GM21576 (cell line): Measurements from ENCODE around the gene BRIP1.

ENCODE experiments used
- ATAC-seq: cut with Tn5 transposase; IDR thresholded peaks from one replicate; pipeline ENCODE4 v1.9.1; 2021; ENCODE audit warnings: mild to moderate bottlenecking, moderate library complexity; ENCODE audit not compliant: unreplicated experiment

BRIP1 gene

DNA sequence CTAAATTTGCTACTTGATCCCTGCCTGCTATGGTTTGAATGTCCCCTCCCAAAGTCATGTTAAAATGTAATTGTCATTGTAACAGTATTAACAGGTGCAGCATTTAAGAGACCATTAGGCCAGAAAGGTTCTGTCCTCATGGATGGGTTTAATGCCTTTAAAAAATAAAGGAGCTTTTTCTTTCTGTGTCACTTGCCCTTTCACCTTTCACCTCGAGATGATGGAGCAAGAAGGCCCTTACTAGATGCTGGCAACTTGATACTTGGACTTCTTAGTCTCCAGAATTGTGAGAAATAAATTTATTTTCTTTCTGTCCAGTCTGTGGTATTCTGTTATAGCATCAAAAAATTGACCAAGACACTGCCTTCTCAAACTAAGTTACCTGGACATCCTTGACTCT, 98.5 kb downstream of the BRIP1 start:
- no peak for ATAC-seq

DNA sequence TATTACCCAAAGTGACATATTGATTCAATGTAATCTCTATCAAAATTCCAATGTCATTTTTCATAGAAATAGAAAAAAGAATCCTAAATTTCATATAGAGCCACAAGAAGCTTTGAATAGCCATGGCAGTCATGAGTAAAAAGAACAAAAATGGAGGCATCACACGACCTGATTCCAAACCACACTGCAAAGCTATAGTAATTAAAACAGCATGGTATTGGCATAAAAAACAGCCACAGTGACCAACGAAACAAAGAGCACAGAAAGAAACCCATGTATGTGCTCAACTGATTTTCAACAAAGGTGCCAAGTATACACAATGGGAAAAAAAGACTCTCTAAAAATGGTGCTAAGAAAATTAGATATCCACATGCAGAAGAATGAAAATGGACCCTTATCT, 101.5 kb downstream of the BRIP1 start:
- ATAC-seq = no peak

DNA sequence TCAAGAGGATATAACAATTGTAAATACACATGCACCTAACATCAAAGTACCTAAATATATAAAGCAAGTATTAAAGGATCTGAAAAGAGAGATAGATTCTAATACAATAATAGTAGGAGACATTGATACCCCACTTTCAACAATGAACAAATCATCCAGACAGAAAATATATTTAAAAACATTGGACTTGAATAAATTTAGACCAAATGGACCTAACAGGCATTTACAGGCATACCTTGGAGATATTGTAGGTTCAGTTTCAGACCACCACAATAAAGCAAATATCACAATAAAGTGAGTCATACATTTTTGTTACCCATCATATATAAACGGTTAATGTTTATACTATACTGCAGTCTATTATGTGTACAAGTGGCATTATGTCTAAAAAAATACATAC, 104.0 kb downstream of the BRIP1 start:
- no peak for ATAC-seq

GRCh38 chr17:61758430-61758829, 104.9 kb downstream of the BRIP1 start:
- no peak for ATAC-seq

DNA sequence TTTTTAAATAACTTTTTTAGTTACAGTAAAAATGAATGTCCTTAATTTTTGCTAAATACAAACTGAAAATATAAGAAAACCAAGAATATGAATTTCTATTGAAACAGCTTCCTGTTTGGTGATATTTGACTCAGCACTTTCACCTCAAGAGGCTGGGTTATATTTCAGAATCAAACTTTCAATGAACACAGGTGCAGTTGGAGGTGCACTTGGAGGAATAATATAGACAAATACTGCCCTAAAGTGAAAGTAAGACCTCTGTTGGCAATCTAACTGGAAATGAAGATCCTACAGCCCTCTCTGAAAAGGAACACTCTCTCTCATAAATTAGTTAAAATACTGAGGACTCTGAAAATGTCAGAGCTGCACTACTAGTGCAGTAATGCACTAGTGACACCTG, 106.2 kb downstream of the BRIP1 start:
- ATAC-seq = peak; percentile 85

- no peak for ATAC-seq
These were observed 106.8 kb downstream of the BRIP1 start for GRCh38 chr17:61756561-61756960.

DNA sequence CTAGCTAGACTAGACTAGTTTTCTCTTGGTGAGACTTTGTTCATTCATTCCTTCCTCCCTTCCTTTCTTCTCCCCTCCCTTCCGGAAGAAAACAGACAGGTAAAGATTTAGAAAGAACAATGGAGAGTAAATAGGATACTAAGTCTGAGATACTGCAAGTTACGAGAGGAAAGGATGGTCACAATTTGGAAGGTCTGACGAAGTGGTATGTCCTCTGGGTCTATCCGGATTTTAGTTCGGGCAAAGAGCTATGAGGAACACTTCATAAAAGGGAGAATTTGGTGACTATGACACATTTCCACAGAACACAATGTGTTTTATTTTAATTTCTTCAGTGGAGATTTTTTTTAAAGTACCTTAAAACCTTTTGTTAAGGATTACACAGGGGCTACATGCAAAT, 107.7 kb downstream of the BRIP1 start:
- ATAC-seq = no peak

GRCh38 chr17:61755078-61755477, 108.2 kb downstream of the BRIP1 start:
- ATAC-seq = no peak

DNA sequence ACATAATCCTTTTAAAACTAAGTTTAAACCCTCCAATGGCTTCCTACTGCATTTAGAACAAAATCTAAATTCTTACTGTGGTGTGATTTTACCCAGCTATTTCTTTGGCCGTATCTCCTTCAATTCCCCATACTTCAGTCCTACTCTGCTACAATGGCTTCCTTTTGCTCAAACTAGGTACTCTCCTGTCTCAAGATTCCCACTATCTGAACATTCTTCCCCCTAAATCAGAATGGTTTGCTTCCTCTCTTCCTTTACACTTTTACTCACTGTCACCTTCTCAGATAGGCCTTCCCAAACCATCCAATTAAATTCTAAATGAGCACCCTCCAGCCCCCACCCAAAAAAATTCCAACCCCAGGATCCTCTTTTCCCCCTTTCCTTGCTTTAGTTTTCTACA, 109.2 kb downstream of the BRIP1 start:
- no peak for ATAC-seq

DNA sequence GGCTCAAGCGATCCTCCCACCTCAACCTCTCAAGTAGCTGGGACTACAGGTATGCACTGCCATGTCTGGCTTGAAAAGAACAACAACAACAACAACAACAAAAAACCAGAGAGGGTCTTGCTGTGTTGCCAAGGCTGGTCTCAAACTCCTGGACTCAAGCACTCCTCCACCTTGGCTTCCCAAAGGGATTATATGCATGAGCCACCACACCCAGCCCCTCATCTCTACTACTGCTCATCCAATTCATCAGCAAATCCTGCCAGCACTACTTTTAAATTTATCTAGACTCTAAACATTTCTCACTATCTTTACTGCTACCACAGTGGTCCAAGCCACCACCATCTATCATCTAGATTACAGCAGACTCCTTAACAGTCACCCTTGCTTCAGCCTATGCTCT, 109.6 kb downstream of the BRIP1 start:
- ATAC-seq = no peak

- peak; percentile 93 for ATAC-seq
These were observed 112.7 kb downstream of the BRIP1 start for GRCh38 chr17:61750656-61751055.

- no peak for ATAC-seq
These were observed 113.4 kb downstream of the BRIP1 start for GRCh38 chr17:61749823-61750404.

- ATAC-seq = no peak
These were observed 116.9 kb downstream of the BRIP1 start for GRCh38 chr17:61746248-61746985.

GRCh38 chr17:61744804-61745203, 118.5 kb downstream of the BRIP1 start:
- no peak for ATAC-seq

- ATAC-seq = no peak
These were observed 119.1 kb downstream of the BRIP1 start for GRCh38 chr17:61744252-61744651.

DNA sequence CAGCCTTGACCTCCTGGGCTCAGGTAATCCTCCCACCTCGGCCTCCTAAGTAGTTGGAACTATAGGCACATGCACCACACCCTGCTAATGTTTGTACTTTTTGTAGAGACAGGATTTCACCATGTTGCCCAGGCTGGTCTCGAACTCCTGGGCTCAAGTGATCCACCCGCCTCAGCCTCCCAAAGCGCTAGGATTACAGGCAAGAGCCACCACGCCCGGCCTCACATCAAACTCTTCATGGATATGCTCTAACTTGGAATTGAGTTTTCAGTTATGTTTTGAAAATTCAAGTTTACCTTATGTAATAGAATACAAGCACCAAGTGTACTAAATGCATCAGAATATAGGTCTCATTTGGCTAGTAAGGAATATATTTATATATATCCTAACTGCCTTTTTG, 119.6 kb downstream of the BRIP1 start:
- no peak for ATAC-seq

DNA sequence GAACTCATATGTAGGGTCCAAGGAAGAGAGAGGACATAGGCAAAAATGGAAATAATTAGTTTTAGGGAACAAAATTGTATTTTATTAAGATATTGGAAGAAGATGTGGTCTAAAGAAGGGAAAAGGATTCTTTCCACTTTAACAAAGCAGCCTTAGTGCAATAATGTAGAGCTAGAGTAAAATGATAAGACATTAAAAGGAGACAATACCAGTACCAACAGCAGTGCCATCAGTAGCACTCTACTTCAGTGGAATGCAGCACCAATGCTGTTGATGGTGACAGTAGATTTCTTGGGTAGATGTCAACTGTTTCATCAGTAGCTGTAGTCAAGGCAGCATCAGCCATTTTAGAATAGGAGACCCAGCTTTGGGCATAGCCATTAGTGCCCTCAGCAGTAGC, 124.3 kb downstream of the BRIP1 start:
- ATAC-seq = no peak

DNA sequence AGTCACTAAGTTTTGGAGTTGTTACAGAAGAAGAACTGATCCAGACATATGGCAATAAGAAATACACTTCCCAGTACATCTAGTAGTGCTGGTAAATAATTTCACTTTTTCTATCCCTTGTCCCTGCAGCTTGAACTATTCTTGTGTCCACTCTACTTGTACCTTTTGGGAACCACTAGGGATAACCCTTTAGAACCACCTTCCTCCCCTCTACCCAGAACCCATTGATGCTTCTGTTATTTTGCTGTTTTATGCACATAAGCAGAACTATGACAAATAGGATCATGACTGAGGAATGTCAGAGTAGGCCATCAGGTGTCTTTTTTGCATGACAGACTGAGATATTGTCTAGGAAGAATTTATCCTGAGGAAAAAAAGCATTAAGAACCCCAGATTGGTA, 125.1 kb downstream of the BRIP1 start:
- no peak for ATAC-seq

GRCh38 chr17:61737820-61738219, 125.5 kb downstream of the BRIP1 start:
- ATAC-seq = no peak

DNA sequence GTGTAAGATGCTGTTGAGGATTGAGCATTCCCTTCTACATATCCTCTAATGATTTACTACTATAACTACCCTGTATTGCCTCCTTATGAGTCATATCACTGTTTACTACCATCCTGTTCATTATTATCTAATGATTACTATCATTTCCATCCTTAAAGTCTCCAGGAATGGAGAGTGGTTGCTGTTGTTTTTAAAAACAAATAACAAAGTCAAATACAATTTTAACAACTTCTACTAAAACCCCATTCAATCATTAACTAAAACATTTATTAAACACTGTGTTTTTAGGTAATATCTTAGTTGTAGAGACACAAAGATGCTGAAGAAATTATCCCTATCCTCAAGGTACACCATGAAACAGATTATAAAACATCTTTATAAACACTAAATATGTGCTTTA, 126.9 kb downstream of the BRIP1 start:
- no peak for ATAC-seq

DNA sequence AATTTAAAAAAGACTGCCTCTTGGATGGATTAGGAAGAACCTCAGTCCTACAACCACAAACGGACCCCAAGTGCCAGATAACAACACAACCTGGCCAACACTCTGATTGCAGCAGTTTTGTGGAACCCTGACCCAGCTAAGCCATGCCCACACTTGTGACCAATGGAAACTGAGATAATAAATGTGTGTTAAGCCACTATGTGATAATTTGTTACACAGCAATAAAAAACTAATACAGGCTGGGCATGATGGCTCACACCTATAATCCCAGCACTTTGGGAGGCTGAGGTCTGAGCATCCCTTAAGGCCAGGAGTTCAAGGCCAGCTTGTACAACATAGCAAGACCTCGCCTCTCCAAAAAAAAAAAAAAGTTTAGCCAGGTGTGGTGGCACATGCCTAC, 127.5 kb downstream of the BRIP1 start:
- ATAC-seq = no peak

DNA sequence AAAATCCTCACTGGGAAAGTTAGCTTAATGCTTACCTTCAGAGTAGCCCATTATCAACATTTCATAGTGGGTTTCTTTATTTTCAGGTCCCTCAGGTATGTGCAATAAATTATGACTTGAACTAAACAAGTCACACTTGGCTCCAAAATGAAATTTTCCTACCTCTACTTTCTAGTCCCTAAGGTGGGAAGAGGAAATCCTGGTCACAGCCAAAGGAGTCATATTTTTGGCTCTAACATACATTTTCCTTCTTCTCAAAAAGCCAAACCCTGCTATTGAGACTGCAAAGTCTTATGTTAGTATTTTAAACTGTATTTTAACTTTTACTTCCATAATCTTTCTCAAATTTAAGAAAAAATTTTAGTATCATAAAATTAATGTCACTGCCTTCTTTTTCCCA, 128.9 kb downstream of the BRIP1 start:
- no peak for ATAC-seq

- ATAC-seq = no peak
These were observed 129.3 kb downstream of the BRIP1 start for GRCh38 chr17:61734012-61734411.
